Right atrium auricular region (tissue), 2 donors: ENCODE data around the gene MAEA. TPM values are rescaled to one million over a fixed set of nuclear protein-coding genes. Genes with fewer than 3 reads are reported as not detected.

Experiments
- DNase-seq: peaks from one replicate; pipeline ENCODE4 v3.0.0-alpha.2; 2019; ENCODE audit warnings: low spot score
- H3K27ac ChIP-seq, 2 donors: fragments of 200-600 bp; sonication (generic); 1 replicate in 1 of 2; 2 replicates in 1 of 2; pipeline ENCODE4 v1.5.1; 2016 to 2019
- H3K27me3 ChIP-seq, 2 donors: fragments of 200-600 bp; sonication (generic); one replicate each; pipeline versions ENCODE4 v1.5.1 to v1.6.0; 2017 to 2019
- H3K36me3 ChIP-seq: fragments of 200-600 bp; sonication (generic); one replicate; pipeline ENCODE4 v1.5.1; 2016
- H3K4me1 ChIP-seq, 2 donors: fragments of 200-600 bp; sonication (generic); one replicate each; pipeline versions ENCODE4 v1.5.1 to v1.6.0; 2017 to 2019
- H3K4me3 ChIP-seq, 2 donors: fragments of 200-600 bp; sonication (generic); 1 replicate in 1 of 2; 2 replicates in 1 of 2; pipeline ENCODE4 v1.5.1; 2017 to 2019; ENCODE audit warnings: mild to moderate bottlenecking in 1 of 2, moderate library complexity in 1 of 2
- H3K9me3 ChIP-seq, 2 donors: fragments of 200-600 bp; sonication (generic); one replicate each; pipeline ENCODE4 v1.5.1; 2019
- total RNA-seq, 2 donors: library from RNA; depleted of rRNA; stranded (reverse); fragments of >200 nt; gene quantifications; one replicate each; pipeline ENCODE4 v1.1.0, GENCODE V29; 2016
- TF ChIP-seq, protein P1 (sequence below), 2 donors: fragments of 200-600 bp; sonication (generic); IDR thresholded peaks; one replicate each; pipeline ENCODE4 v1.5.1; 2019; ENCODE audit warnings: antibody characterized with exemption in 2 of 2

The MAEA gene
- total RNA-seq, 2 donors from 2014 or later = 46.0 to 51.7 TPM

DNA sequence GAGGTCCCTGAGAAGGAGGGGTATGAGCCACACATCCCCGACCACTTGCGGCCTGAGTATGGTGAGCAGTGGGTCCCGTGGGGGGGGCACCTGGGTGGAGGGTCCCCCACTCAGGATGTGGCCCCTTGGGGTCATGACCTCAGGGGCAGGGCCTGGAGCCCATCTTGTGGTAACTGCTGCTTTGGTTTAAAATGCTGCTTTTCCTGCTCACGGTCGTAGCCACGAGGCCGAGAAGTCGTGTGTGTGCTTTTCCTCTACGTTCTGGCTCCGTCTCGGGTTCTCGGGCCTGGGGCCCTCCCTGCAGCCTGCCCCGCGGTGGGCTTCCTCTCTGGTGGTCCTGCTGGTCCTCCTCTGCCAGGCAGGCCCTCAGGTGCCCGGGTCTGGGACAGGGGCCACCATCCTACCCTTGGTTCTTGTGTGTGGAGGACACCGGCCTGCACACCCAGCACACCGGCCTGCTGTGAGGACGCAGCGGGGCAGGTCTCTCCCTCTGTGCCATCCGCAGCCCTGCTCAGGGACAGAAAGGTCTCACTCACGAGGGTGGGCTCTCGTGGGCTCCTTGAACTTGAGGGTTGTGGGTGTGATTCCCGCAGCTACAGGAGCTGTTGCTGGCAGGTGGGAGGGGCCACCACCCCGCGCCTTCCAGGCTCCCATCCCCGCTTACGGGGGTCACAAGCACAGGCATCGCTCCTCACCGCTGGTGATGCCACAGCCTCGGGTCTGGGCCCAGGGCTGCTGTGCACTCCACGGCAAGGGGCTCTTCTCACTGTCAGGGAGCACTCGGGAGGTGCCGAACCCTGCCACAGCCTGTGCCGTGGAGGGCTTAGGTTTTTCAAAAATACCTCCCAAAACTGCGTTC is 76.9 kb downstream of the MAEA start:
- H3K27me3 ChIP-seq = no peaks in the 10 kb centered on the region
- no peak for DNase-seq
- peaks cover 5% of the 10 kb centered on the region for H3K36me3 ChIP-seq
- no peak overlapping the region for H3K4me3 ChIP-seq
- H3K9me3 ChIP-seq = no peaks in the 10 kb centered on the region
- H3K4me1 ChIP-seq = no peaks in the 10 kb centered on the region
- H3K27ac ChIP-seq = no peak overlapping the region
- TF ChIP-seq, protein P1, sequence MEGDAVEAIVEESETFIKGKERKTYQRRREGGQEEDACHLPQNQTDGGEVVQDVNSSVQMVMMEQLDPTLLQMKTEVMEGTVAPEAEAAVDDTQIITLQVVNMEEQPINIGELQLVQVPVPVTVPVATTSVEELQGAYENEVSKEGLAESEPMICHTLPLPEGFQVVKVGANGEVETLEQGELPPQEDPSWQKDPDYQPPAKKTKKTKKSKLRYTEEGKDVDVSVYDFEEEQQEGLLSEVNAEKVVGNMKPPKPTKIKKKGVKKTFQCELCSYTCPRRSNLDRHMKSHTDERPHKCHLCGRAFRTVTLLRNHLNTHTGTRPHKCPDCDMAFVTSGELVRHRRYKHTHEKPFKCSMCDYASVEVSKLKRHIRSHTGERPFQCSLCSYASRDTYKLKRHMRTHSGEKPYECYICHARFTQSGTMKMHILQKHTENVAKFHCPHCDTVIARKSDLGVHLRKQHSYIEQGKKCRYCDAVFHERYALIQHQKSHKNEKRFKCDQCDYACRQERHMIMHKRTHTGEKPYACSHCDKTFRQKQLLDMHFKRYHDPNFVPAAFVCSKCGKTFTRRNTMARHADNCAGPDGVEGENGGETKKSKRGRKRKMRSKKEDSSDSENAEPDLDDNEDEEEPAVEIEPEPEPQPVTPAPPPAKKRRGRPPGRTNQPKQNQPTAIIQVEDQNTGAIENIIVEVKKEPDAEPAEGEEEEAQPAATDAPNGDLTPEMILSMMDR (IDR thresholded peaks at IDR 0.05) = no peak

DNA sequence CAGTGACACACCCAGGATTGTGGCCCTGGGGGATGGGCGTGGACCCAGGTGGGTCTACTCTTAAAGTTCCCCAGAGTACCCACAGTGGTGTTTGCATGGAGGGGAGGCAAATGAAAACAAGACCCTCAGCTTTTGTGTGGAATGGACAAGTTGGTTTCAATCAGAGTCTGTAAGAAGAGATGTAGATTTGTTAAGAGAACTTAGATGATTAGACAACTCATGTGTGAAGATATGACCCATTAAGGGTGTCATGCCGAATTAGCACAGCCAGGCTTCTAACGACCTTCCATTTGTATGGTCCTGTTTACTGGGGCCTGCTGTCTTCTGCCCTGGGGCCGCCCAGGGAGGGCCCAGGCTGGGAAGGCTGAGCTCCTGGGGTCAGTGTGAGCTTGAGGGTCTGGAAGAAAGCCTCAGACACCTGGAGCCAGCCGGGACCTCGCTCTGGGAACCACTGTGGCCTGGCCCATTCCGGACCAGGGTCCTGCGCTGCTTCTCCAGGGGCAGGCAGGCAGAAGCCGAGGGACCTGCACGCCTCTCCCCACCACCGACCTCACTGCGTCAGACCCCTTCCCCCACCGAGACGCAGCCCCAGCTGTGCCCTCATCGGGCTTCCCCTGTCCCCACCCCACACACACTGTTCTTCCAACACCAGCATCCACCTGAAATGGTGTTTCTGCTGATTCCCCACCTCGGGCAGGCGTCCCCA is 77.7 kb downstream of the MAEA start:
- Histone ChIP-seq H3K27me3 (no peaks in the 10 kb centered on the region), H3K9me3 (no peaks in the 10 kb centered on the region), H3K4me3 (no peak overlapping the region), H3K27ac (no peak overlapping the region), H3K36me3 (peaks cover 5% of the 10 kb centered on the region), H3K4me1 (no peaks in the 10 kb centered on the region)
- TF ChIP-seq, protein P1 (IDR thresholded peaks at IDR 0.05) = no peak
- DNase-seq = no peak

DNA sequence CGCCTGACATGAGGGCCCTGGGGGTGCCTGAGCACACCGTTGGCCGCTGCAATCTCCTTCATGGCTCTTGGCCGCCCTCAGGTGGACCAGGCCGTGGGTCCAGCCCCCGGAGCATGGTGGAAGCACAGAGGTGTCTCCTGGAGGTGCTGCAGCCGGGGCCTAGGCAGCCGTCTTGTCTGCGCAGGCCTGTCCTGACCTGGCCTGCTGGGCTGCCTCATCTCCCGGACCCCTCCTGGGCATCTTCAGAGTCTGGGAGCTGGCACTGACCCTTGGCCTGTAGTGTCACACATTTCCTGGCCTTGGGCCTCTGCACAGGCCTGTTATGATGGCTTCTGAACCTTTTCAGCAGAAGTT is 78.2 kb downstream of the MAEA start:
- no peaks in the 10 kb centered on the region for H3K27me3 ChIP-seq
- no peak overlapping the region for H3K4me3 ChIP-seq
- no peaks in the 10 kb centered on the region for H3K4me1 ChIP-seq
- H3K36me3 ChIP-seq = peaks cover 5% of the 10 kb centered on the region
- no peak for DNase-seq
- H3K27ac ChIP-seq = no peak overlapping the region
- TF ChIP-seq, protein P1 (IDR thresholded peaks at IDR 0.05) = no peak
- no peaks in the 10 kb centered on the region for H3K9me3 ChIP-seq

DNA sequence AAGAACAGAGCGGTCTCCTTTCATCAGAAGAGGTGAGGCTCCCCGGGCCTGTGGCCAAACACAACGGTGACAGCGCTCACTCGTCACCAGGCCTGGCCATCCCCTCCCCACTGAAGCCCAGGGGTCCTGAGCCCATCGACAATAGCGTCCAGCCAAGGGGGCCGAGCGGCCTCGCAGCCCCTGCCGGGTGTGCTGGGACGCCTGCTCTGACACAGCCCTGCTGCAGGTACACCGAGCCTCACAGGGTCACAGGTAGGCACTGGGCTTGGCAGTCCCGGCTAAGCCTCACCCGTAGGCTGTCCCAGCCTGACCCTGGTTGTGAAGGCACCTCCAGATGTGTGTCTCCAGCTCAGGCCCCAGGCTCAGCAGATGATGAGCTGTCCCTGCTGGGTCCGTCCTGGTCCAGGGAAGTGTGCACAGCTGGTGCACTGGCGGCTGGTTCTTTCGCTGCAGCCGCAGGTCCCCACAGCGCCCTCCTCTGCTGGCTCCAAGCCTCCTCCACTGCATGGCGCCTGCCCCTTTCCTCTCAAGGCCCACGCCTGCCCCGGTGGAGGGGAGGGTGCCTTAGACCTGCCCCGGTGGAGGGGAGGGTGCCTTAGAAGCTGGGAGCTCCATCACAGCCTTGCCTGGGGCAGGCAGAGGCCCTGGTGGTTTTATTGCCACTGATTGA is 78.9 kb downstream of the MAEA start:
- Histone ChIP-seq H3K9me3 (no peaks in the 10 kb centered on the region), H3K4me1 (no peaks in the 10 kb centered on the region), H3K36me3 (peaks cover 5% of the 10 kb centered on the region), H3K4me3 (no peak overlapping the region), H3K27me3 (no peaks in the 10 kb centered on the region), H3K27ac (no peak overlapping the region)
- DNase-seq = no peak
- TF ChIP-seq, protein P1 (IDR thresholded peaks at IDR 0.05) = no peak

DNA sequence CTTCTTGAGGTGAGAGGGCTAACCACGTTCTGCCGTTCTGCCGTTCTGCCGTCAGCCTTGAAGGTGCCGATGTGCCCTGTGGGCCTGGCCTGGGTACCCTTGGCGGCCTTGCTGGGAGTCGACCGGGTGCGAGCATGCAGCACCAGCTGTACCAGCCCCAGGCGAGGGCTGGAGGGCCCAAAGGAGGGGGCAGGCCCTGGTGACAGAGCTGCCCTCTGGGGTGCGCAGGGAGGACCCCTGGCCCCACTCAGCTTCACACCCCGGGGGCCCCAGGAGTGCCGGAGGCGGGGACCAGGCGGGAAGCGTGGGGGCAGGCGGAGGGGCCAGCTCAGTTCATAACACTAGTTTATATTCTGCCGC is 79.4 kb downstream of the MAEA start:
- no peak for DNase-seq

More for the DNA sequence above, 79.4 kb downstream of the MAEA start:
- H3K9me3 ChIP-seq = no peaks in the 10 kb centered on the region
- H3K4me1 ChIP-seq = no peaks in the 10 kb centered on the region
- TF ChIP-seq, protein P1 (IDR thresholded peaks at IDR 0.05) = no peak
- no peak overlapping the region for H3K27ac ChIP-seq
- no peaks in the 10 kb centered on the region for H3K27me3 ChIP-seq
- H3K36me3 ChIP-seq = peaks cover 5% of the 10 kb centered on the region
- no peak overlapping the region for H3K4me3 ChIP-seq
